Neural cell (in vitro differentiated cells): ENCODE data around the gene KRTAP19-8.

Experiments used
- CTCF ChIP-seq: fragments of 450-650 bp; IDR thresholded peaks from 2 replicates; pipeline ENCODE4 v1.5.1; 2014; ENCODE audit warnings: antibody characterized with exemption, mild to moderate bottlenecking, moderate library complexity; ENCODE audit not compliant: poor library complexity, severe bottlenecking
- EP300 ChIP-seq: fragments of 450-650 bp; conservative IDR thresholded peaks from 2 replicates; pipeline ENCODE4 v1.6.1; 2014; ENCODE audit warnings: antibody characterized with exemption, mild to moderate bottlenecking, moderate library complexity; ENCODE audit not compliant: poor library complexity, severe bottlenecking
- EZH2 ChIP-seq: fragments of 200-600, 300-800 bp; shearing (Covaris generic), sonication (generic); IDR thresholded peaks from 2 replicates; pipeline ENCODE4 v1.6.1; 2014; ENCODE audit warnings: antibody characterized with exemption, low read length, borderline replicate concordance, mild to moderate bottlenecking; ENCODE audit not compliant: insufficient read depth, poor library complexity, severe bottlenecking
- POLR2AphosphoS5 ChIP-seq: IDR thresholded peaks from 2 replicates; pipeline ENCODE4 v1.6.1; 2012
- RAD21 ChIP-seq: fragments of 450-650 bp; conservative IDR thresholded peaks from 2 replicates; pipeline ENCODE4 v1.6.1; 2014; ENCODE audit warnings: antibody characterized with exemption, mild to moderate bottlenecking, moderate library complexity
- SMC3 ChIP-seq: fragments of 450-650 bp; conservative IDR thresholded peaks from 2 replicates; pipeline ENCODE4 v1.6.1; 2014; ENCODE audit warnings: antibody characterized with exemption, mild to moderate bottlenecking, moderate library complexity; ENCODE audit not compliant: poor library complexity

GRCh38 chr21:31052489-31053142, 14.3 kb upstream of the KRTAP19-8 start:
- TF ChIP-seq CTCF = no peak
- no peak for TF ChIP-seq EZH2
- no peak for TF ChIP-seq POLR2AphosphoS5
- no peak for TF ChIP-seq SMC3
- TF ChIP-seq RAD21 = no peak
- TF ChIP-seq EP300 = no peak
